Measurements from ENCODE around the gene ZNF408.

ZNF408 gene

DNA sequence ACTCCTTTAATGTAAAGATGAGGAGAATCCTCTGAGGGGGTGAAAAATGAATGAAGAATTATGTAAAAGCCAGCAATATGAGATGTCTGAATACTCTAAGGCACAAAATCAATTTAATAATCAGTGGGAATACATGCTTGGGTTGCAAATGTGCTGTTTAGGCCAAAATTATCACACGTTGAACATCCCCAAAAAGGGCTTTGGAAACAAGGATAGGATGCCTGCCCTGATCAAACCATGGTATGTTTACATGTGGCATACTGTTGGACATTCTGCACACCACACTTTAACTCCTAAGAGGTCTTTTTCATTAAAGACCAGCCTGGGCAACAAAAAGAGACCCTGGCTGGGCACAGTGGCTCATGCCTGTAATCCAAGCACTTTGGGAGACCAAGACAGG lies 44.5 kb downstream of the ZNF408 start:
- intact Hi-C loops (cut with DNase I; ENCODE audit: low total_unique reads), result no loop called here
- Histone ChIP-seq H3K4me1 (no peaks in the 10 kb centered on the region), H3K27me3 (no peaks in the 10 kb centered on the region), H3K4me3 (no peak overlapping the region), H3K9me3 (no peaks in the 10 kb centered on the region), H3K27ac (no peak overlapping the region), H3K36me3 (peaks cover 58 to 96% (median 88%) of the 10 kb centered on the region in 3 donors)
- TF ChIP-seq, protein P1, sequence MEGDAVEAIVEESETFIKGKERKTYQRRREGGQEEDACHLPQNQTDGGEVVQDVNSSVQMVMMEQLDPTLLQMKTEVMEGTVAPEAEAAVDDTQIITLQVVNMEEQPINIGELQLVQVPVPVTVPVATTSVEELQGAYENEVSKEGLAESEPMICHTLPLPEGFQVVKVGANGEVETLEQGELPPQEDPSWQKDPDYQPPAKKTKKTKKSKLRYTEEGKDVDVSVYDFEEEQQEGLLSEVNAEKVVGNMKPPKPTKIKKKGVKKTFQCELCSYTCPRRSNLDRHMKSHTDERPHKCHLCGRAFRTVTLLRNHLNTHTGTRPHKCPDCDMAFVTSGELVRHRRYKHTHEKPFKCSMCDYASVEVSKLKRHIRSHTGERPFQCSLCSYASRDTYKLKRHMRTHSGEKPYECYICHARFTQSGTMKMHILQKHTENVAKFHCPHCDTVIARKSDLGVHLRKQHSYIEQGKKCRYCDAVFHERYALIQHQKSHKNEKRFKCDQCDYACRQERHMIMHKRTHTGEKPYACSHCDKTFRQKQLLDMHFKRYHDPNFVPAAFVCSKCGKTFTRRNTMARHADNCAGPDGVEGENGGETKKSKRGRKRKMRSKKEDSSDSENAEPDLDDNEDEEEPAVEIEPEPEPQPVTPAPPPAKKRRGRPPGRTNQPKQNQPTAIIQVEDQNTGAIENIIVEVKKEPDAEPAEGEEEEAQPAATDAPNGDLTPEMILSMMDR (IDR thresholded peaks at IDR 0.05), result no peak
- DNase-seq, result no peak

DNA sequence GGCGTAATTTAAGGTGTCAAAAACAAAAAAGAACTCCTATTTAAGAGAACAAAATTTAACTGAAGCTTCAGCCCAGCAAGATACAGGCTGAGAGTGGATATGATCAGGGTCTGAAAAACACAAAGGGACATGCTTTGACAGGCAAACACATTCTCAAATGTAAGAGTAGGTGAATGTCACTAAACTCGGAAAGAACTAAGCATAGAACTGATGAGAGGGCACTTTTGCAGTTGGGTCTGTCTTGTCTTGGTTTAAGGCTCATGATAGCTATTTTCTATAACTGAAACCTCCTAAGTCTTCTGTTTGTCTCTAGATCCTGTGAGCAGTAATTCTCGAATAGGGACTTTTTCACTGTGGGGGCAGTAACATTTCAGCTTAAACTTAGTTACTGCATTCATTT lies 45.2 kb downstream of the ZNF408 start:
- DNase-seq, result no peak
- intact Hi-C loops (cut with DNase I; ENCODE audit: low total_unique reads), result no loop called here
- Histone ChIP-seq H3K27ac (no peak overlapping the region), H3K4me3 (no peak overlapping the region), H3K9me3 (no peaks in the 10 kb centered on the region), H3K36me3 (peaks cover 65 to 100% (median 94%) of the 10 kb centered on the region in 3 donors), H3K4me1 (no peaks in the 10 kb centered on the region), H3K27me3 (no peaks in the 10 kb centered on the region)
- TF ChIP-seq, protein P1 (IDR thresholded peaks at IDR 0.05), result no peak

DNA sequence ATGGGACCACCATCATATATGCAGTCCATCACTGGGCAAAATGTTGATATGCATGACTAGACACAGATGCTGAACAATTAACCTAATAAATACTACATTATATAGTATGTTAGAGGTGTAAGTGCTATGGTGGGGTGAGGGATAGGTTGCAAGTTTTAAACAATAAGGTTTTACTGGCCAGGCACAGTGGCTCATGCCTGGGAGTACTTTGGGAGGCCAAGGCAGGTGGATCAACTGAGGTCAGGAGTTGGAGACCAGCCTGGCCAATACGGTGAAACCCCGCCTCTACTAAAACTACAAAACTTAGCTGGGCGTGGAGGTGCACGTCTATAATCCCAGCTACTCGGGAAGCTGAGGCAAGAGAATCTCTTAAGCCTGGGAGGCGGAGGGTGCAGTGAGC lies 46.3 kb downstream of the ZNF408 start:
- TF ChIP-seq, protein P1 (IDR thresholded peaks at IDR 0.05), result no peak
- H3K9me3 ChIP-seq, result no peaks in the 10 kb centered on the region
- intact Hi-C loops (cut with DNase I; ENCODE audit: low total_unique reads), result no loop called here
- H3K4me3 ChIP-seq, result no peak overlapping the region
- no peaks in the 10 kb centered on the region for H3K27me3 ChIP-seq
- peaks cover 74 to 98% (median 90%) of the 10 kb centered on the region in 3 donors for H3K36me3 ChIP-seq
- H3K4me1 ChIP-seq, result no peaks in the 10 kb centered on the region
- no peak for DNase-seq
- H3K27ac ChIP-seq, result no peak overlapping the region

Measured in tibial artery (tissue), 4 donors.